ENCODE data around the gene TFDP1.

- TF ChIP-seq CTCF (IDR thresholded peaks at IDR 0.05): no peak
- TF ChIP-seq POLR2AphosphoS5 (IDR thresholded peaks at IDR 0.05): no peak
Measured at GRCh38 chr13:113667771-113668490, 83.4 kb downstream of the TFDP1 start.
